GM19397 (cell line): Measurements from ENCODE around the gene HEPACAM2.
A peak's percentile ranks its signal among the peaks of the same experiment; 100 is the strongest.

ENCODE experiments used
- ATAC-seq: cut with Tn5 transposase; IDR thresholded peaks from one replicate; pipeline ENCODE4 v1.9.1; 2021; ENCODE audit warnings: mild to moderate bottlenecking, moderate library complexity; ENCODE audit not compliant: unreplicated experiment

Gene HEPACAM2

GRCh38 chr7:93226310-93226709, at the start of gene HEPACAM2:
Gene HEPACAM2 (minus strand): TSS chr7:93226469.
- ATAC-seq, result peak; percentile 66

GRCh38 chr7:93265220-93265619, 39.0 kb upstream of the HEPACAM2 start:
- ATAC-seq, result no peak

DNA sequence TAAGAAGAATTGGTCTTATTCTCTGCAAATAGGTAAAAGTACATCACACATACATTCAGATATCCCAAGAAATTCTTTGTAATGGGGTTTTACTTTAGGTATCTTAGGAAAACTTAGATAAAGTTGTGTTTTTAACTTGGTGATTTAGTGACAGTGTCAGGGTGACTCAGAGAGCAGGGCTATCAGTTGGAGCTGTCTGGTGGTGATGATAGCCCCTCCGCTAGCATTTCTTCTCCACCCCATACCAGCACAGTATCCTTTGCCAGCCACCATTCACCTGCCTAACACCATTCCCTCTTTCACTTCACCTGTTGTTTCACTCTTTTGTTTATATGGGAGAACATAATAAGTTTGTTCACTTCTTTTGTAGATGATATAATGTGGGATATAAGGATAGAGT, 36.3 kb upstream of the HEPACAM2 start:
- ATAC-seq, result no peak

DNA sequence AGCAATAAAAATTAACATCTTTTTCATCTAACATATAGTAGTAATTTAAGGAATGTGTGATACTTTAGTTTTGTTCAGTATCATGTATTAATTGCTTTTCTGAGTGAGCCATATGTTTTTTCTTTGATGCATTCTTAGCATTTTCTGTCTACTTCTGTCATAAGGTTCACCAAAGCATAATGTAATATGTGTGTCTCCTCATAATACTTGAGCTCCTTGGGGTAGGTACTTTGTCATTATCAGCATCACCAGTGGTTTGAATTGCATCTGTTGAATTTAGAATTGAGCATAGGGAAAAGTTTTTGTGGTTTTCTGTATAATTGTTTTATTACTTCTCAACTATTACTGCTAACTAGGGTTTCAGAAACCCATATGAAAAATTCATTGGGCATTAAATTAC, 32.4 kb upstream of the HEPACAM2 start:
- ATAC-seq, result no peak

GRCh38 chr7:93249491-93250148, 23.4 kb upstream of the HEPACAM2 start:
- no peak for ATAC-seq

GRCh38 chr7:93245525-93246432, 19.5 kb upstream of the HEPACAM2 start:
- ATAC-seq, result no peak

DNA sequence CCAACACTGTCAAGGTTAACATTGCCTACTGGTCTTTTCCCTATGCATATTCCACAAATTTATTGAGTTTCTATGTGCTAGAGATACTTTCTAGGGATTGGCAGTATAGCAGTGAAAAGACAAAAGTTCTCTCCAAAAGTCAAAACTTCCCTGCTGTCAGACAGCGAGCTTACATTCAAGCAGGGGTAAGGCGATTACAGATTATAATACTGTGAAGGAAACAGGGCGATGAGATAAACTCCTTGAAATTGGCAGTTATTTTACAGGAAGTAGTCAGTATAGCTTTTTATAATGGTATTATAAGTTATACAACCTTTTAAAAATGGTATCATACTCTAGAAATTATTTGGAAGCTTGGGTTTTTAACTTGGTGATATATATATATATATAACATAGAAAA, 15.8 kb upstream of the HEPACAM2 start:
- no peak for ATAC-seq

- ATAC-seq, result no peak
These were observed 13.6 kb upstream of the HEPACAM2 start for GRCh38 chr7:93239824-93240223.

DNA sequence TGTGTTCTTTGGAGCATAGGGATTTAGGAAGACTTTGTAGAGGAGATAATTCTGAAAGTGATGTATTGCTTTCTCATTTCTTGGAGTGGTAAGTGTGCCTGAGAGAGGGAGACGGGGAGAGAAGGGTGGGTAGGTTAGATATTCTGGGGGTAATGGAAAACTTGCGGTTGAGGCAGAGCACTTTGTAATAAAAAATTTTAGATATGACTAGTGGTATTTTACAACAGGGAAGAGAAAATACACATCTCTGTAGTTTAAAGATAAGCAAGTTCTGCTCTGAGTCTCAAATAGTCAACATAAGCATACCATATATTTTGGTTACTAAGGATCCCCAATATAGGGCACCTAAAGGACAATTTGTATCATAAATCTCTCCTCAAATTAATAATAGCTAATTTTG, 12.5 kb upstream of the HEPACAM2 start:
- ATAC-seq, result no peak

DNA sequence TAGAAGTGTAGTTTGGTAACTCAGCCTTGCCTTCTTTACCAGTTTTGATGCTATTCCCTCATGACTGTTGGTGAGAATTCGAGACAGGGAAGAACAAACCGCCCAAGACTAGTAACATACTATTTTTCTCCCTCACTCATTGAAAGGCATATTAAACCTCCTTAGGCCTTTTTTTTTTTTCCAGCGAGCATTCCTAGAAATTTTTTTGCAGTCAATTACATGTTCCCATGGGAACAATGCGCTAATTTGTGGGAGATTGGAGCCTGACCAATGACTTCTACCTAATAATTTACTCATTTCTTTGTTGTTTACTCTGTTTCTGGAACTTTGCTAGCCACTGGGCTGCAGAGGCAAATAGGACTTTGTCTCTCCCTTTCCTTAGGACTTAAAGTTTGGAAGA, 11.9 kb upstream of the HEPACAM2 start:
- no peak for ATAC-seq

- ATAC-seq, result no peak
These were observed 9.3 kb upstream of the HEPACAM2 start for GRCh38 chr7:93235541-93235940.

- ATAC-seq, result no peak
These were observed 6.4 kb upstream of the HEPACAM2 start for GRCh38 chr7:93232673-93233018.

DNA sequence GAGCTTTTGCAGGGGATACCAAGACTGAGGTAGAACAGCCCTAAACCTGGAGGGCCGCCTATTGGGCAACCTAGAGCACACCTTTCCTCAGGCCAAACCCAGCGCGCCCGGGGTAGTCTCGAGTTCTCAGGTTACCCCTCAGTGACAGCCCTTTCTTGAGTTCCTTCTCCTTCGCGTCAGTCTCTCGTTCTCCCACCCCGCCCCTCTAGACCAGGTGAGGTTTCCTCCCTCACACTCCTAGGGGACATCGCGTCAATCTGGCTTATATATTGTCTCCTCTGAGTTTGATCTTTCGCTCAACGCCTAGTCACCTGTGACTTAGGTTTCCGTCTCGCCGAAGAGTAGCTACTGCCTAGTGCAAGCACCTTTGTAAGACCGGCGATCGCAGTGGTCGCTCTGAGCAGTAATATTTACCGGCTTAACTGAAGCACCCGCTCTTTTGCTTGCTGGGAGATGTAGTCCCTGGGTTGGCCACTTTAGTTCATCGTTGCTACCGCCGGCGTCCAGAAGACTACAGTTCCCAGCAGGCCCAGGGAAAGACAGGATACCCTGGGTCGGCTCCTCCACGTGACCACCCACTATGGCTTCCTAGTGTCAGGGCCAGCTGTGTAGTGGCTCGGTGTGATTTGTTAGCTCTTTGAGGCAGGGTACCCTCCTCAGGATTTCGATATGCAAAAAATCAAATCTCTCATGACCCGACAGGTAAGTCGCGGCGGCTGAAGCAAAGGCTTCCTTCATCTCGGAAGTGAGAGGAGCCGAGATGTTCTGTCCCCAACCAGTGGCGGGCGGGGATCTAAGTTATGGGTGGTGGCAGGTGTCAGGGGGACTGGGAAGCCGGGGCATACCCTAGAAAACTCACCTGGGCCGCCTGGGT, 5.8 kb upstream of the HEPACAM2 start, which contains the start of gene VPS50:
TSS of gene VPS50 (plus strand) at position 568 of the 874 bp plus-strand sequence. CDS start at position 670, 102 bp downstream.
- ATAC-seq, result peak; percentile 99

DNA sequence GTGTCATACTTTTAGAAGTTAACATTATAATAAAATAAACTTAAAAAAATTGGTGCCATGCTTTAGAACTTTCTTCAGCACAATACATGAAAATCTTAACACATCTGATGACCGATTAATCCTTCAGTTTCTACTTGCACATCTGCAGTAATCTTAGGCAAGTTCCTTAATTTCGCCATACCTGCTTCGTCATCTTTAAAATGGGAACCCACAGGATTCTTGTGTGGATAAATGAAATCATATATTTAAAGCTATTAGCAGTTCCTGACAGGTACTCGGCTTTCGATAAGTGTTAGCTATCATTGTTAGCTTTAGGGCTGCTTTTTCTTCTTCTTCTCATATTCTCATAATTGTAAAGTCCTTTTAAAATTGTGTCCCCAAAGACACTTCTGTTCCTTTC, 5.0 kb upstream of the HEPACAM2 start:
- ATAC-seq, result no peak

- no peak for ATAC-seq
These were observed 2.0 kb upstream of the HEPACAM2 start for GRCh38 chr7:93228302-93228701.

GRCh38 chr7:93219868-93220267, 6.4 kb downstream of the HEPACAM2 start:
- no peak for ATAC-seq

DNA sequence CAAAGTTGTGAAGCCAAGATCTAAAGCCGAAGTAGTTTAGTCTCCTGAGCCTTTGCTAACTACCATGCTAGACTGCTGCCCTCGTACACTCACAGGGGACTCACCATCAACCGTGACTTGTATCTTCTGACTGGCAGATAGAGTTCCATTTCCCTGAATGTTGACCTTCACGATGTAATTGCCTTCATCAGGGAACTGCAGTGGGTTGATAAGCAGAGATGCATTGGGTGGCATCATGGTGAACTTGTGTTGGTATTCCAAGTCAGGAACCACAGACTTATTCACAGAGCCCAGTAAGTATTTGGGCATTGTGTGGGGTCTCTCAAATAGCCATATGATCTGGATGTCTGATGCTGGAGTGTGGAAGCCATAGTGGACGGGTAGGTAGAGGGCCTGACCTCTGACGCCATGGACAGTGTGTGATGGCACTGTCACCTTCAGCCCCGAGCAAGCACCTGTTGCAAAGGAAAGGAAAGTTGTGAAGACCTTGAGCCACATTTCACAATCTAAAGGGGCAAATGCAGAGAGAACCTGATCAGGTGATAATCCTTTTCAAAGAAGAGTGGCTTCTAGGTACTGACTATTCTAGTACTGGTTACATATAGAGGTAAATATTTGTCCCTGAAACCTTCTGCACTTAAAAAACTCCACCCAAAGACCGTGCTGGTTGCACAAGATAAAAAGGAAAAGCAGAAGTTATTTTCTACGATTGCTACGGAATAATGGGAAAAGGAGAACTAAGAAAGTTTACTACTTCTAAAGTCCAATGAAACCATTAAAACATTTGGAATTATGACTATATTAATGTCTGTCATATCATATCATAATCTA, 7.1 kb downstream of the HEPACAM2 start:
- ATAC-seq, result no peak

GRCh38 chr7:93212881-93213280, 13.4 kb downstream of the HEPACAM2 start:
- ATAC-seq, result no peak

DNA sequence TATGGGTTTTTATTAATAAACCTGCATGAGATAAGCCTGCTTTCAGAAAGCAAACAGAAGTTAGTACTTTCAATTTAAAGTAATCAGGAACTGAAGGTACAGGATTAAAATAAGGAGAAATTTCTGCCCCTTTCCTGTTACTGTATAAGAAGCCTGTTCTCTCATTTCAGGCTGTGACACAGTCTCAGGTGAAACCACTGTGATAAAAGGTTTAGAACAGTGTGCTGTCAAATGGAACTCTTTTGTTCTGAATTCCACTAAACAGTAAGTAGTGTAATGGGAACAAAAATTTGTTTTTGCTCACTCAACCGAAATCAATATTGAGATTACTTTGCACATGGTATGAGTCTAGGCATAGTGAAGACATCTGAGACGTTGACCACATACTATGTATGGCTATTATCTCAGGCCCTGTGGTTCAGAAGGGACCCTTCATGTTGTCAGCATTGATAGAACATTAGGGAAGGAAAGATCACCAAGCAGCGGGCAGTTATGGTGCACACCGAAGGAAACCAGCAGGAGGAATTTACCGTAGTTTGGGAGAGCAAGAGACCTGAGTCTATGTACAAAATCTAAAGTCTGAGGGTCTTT, 14.9 kb downstream of the HEPACAM2 start:
- ATAC-seq, result no peak

- no peak for ATAC-seq
These were observed 21.2 kb downstream of the HEPACAM2 start for GRCh38 chr7:93205046-93205445.
